A673 (cell line): ENCODE data around the gene CASP2. TPM values are rescaled to one million over a fixed set of nuclear protein-coding genes. Genes with fewer than 3 reads are reported as not detected.

Experiments used
- BruUV-seq: library from RNA; stranded (reverse); fragments of 400-500 nt; replicated peaks from 2 replicates; lab custom pipeline; 2021; lab: Mats Ljungman, UMichigan
- CTCF ChIA-PET: fragments of 300-600 bp; sonication (Branson Sonifier 250); formaldehyde crosslinking; loops from one replicate; lab custom pipeline; 2022; ENCODE audit warnings: antibody characterized with exemption; lab: Charles Lee
- POLR2A ChIA-PET: fragments of 300-600 bp; sonication (Branson Sonifier 250); formaldehyde crosslinking; loops from one replicate; lab custom pipeline; 2022; ENCODE audit warnings: antibody characterized with exemption; ENCODE audit not compliant: low non-redundant PET; lab: Charles Lee
- DNase-seq: peaks from one replicate; pipeline ENCODE4 v3.0.0-alpha.2; 2015; ENCODE audit warnings: low spot score
- H3K27ac ChIP-seq: fragments of 200-600 bp; sonication (generic); 2 replicates; pipeline ENCODE4 v1.5.1; 2016; ENCODE audit warnings: mixed run types, low read depth, mild to moderate bottlenecking, mixed read lengths, antibody characterized with exemption, low read length; ENCODE audit not compliant: poor library complexity, severe bottlenecking
- H3K27me3 ChIP-seq: fragments of 200-600 bp; sonication (generic); replicated peaks from 2 replicates; pipeline ENCODE4 v1.6.1; 2017; ENCODE audit warnings: mixed run types, low read depth, mild to moderate bottlenecking, mixed read lengths, antibody characterized with exemption, low read length; ENCODE audit not compliant: insufficient read depth, poor library complexity
- H3K36me3 ChIP-seq: fragments of 200-600 bp; sonication (generic); 2 replicates; pipeline ENCODE4 v1.6.1; 2016; ENCODE audit warnings: mixed run types, mild to moderate bottlenecking, mixed read lengths, antibody characterized with exemption, low read length; ENCODE audit not compliant: insufficient read depth, poor library complexity, severe bottlenecking
- H3K4me1 ChIP-seq: fragments of 200-600 bp; sonication (generic); 2 replicates; pipeline ENCODE4 v1.6.1; 2017; ENCODE audit warnings: mixed run types, mild to moderate bottlenecking, mixed read lengths, antibody characterized with exemption, low read length; ENCODE audit not compliant: insufficient read depth, poor library complexity, severe bottlenecking
- H3K4me3 ChIP-seq: fragments of 200-600 bp; sonication (generic); 2 replicates; pipeline ENCODE4 v1.5.1; 2016; ENCODE audit warnings: low read depth, mixed run types, mild to moderate bottlenecking, mixed read lengths, low read length; ENCODE audit not compliant: poor library complexity, severe bottlenecking
- H3K9me3 ChIP-seq: fragments of 200-600 bp; sonication (generic); 2 replicates; pipeline ENCODE4 v1.6.1; 2016; ENCODE audit warnings: mixed run types, low read depth, mild to moderate bottlenecking, mixed read lengths, antibody characterized with exemption, low read length; ENCODE audit not compliant: poor library complexity, severe bottlenecking
- CTCF ChIP-seq: fragments of 300-800, 200-600 bp; sonication (generic); conservative IDR thresholded peaks from 2 replicates; pipeline ENCODE4 v1.5.1; 2017; ENCODE audit warnings: low read depth, mild to moderate bottlenecking, antibody characterized with exemption, low read length, moderate library complexity, mixed read lengths
- EZH2 ChIP-seq: fragments of 200-600 bp; sonication (generic); IDR thresholded peaks from 2 replicates; pipeline ENCODE4 v1.6.1; 2017; ENCODE audit warnings: borderline replicate concordance, low read depth, mild to moderate bottlenecking, mixed read lengths, antibody characterized with exemption, low read length; ENCODE audit not compliant: poor library complexity, severe bottlenecking
- intact Hi-C: fragments of 100-400 bp; cut with micrococcal nuclease; formaldehyde crosslinking; loops from one replicate; pipeline ENCODE4 v1.10.0; 2022; ENCODE audit not compliant: unreplicated experiment
- total RNA-seq: library from RNA; stranded (reverse); gene quantifications from 2 replicates; pipeline ENCODE4 v1.2.3, GENCODE V29; 2021

Gene CASP2
- total RNA-seq, 1 experiment from 2014 or later, result 76.8 TPM

GRCh38 chr7:143281529-143281928 lies 6.6 kb upstream of the CASP2 start:
- no peak overlapping the region for H3K27ac ChIP-seq
- TF ChIP-seq CTCF (no peak), EZH2 (no peak)
- POLR2A ChIA-PET, result no interaction called here
- H3K4me1 ChIP-seq, result peaks cover 14% of the 10 kb centered on the region
- intact Hi-C loops, result no loop called here
- no peak for DNase-seq
- H3K4me3 ChIP-seq, result no peak overlapping the region
- BruUV-seq, result no TSS peak
- H3K9me3 ChIP-seq, result no peaks in the 10 kb centered on the region
- CTCF ChIA-PET, result no interaction called here
- no peaks in the 10 kb centered on the region for H3K27me3 ChIP-seq
- H3K36me3 ChIP-seq, result no peaks in the 10 kb centered on the region

GRCh38 chr7:143282124-143282523 lies 6.0 kb upstream of the CASP2 start:
- intact Hi-C loops, result no loop called here
- TF ChIP-seq CTCF (no peak), EZH2 (no peak)
- ChIA-PET POLR2A (no interaction called here), CTCF (no interaction called here)
- Histone ChIP-seq H3K4me1 (peaks cover 14% of the 10 kb centered on the region), H3K36me3 (no peaks in the 10 kb centered on the region), H3K9me3 (no peaks in the 10 kb centered on the region), H3K27ac (no peak overlapping the region), H3K4me3 (no peak overlapping the region), H3K27me3 (no peaks in the 10 kb centered on the region)
- BruUV-seq, result no TSS peak
- no peak for DNase-seq

- no peak overlapping the region for H3K27ac ChIP-seq
- ChIA-PET POLR2A (no interaction called here), CTCF (no interaction called here)
- no peaks in the 10 kb centered on the region for H3K9me3 ChIP-seq
- H3K4me3 ChIP-seq, result no peak overlapping the region
- intact Hi-C loops, result no loop called here
- TF ChIP-seq EZH2, result no peak
- no peaks in the 10 kb centered on the region for H3K36me3 ChIP-seq
- no peaks in the 10 kb centered on the region for H3K27me3 ChIP-seq
- DNase-seq, result no peak
- H3K4me1 ChIP-seq, result peaks cover 14% of the 10 kb centered on the region
- no TSS peak for BruUV-seq
Observed at GRCh38 chr7:143283381-143283780, 4.8 kb upstream of the CASP2 start.
